Suppressor macrophage treated with lipopolysaccharide for 1 hour (primary cell): ENCODE data around the gene C13orf42.
A peak's percentile ranks its signal among the peaks of the same experiment; 100 is the strongest.
"Not testable (repeated sequence)": the region's sequence is repeated elsewhere in the genome, so short reads cannot be mapped to it uniquely, and the experiment has no call there.

ENCODE experiments used
- DNase-seq, 3 donors: peaks; one replicate each; pipeline ENCODE4 v3.0.0-alpha.2; 2020 to 2022

Gene C13orf42

DNA sequence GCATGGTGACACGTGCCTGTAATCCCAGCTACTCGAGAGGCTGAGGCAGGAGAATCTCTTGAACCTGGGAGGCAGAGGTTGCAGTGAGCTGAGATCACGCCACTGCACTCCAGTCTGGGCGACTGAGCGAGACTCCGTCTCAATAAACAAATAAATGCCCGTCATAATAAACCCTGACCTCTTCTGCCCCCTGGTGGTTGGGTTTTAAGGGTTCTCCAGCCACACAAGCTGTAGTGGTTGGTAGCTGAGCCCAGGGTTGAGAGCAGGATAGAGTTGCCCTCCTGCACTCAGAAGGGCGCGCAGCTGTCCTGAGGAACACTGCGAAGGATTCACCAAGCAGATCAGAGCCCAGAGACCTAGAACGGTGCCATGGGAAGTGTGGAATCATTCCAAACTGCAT, 9.8 kb upstream of the C13orf42 start:
- peak; percentile 46 to 81 (median 63) for DNase-seq

DNA sequence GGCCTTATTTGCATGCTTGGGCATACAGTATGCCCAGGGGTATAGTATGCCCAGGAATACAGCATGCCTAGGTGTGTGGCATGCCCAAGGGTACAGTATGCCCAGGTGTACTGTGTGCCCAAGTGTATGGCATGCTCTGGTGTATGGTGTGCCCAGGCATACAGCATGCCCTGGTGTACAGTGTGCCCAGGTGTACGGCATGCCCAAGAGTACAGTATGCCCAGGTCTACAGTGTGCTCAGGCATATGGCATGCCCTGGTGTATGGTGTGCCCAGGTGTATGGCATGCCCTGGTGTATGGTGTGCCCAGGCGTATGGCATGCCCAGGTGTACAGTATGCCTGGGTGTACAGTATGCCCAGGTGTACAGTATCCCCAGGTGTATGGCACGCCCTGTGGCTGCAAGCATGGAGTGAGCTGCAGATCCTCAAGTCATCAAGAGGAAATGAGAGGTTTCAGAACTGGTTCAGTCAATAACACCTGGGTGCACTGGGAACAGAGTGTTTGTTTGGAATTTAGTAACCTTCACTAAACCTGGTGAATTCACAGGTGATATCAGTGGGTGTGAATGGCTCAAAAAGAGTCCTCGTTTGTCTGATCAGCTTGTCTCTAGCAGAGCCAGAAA, 7.8 kb upstream of the C13orf42 start:
- no peak for DNase-seq

DNA sequence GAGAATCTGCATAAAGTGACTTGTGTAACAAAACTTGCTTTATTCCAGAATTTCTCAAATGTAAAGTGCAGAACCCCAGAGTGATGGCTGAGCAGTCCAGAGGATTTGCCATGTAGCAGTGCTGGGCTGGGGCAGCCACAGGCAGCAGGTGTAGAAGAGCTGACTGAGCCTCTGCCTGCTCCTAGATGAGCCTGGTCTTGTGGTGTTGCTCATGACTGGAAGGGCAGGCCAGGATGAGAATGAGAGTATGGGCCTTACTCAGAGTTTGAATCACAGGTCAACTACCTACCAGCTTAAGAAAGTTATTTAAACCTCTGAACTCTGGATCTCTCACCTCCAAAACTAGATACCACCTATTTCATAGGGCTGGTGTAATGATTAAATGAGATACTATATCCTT, 2.9 kb upstream of the C13orf42 start:
- no peak for DNase-seq

DNA sequence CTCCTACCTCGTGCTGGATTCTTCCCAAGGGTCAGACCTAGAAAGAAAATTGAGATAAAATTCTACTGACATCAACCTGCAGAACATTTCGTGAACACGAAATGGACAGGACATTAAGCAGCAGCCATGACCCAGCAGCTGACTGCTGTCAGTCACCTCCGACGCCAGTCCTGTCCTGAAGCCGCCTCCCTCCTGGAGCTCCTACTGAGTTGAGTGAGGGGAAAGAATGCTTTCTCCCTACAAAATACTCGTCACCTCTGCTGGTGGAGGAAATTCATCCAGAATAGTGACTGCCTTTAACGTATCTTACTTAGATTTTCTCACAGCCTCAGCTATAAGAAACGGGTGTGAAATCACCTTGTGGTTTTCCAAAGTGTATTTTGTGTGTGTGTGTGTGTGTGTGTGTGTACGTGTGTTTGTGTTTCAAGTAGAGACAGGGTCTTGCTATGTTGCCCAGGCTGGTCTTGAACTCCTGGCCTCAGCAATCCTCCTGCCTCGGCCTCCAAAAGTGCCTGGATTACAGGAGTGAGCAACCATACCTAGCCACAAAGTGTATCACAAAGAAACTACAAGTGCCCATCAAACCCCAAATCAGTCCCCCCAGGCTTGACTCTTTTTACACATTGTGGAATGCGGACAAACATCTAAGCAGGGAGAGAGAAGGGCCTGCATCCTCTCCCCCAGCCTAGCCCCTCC, 2.3 kb upstream of the C13orf42 start:
- DNase-seq: no peak

DNA sequence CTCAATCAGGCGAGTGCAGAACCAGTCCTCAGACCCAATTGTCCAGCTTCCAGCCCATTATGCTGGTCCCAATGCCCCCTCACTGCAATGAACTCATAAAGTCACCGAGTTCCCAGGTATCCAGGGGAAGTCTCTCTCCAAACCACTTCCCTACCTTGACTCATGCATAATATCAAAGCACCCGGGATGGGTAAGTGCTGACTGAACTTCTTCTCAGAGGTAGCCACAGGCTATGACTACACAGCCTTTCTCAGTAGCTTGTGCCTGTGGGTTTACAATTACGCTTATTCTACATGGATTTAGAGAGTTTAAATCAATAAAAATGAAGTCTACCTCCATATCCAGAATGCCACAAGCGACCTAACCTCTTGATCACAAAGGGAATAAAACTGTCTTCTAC, 1.7 kb upstream of the C13orf42 start:
- no peak for DNase-seq

DNA sequence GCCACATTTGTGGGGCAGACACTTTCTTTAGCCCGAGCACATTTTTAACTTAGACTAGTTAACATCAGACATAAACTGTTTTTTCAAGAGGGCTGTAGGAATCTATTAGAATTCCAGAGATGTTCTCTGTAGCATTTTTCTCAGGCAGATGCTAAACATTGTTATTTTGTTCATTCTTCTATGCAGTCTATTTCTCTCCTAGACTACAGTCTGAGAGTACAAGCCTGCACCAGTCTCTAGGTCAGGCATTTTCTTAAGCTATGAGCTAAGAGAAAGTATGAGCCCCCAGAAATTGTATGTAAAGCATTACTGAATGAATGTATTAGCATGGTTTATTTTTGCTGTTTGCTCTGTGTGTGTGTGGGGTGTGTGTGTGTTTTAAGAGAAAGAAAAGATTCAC, 923 bp upstream of the C13orf42 start:
- no peak for DNase-seq

DNA sequence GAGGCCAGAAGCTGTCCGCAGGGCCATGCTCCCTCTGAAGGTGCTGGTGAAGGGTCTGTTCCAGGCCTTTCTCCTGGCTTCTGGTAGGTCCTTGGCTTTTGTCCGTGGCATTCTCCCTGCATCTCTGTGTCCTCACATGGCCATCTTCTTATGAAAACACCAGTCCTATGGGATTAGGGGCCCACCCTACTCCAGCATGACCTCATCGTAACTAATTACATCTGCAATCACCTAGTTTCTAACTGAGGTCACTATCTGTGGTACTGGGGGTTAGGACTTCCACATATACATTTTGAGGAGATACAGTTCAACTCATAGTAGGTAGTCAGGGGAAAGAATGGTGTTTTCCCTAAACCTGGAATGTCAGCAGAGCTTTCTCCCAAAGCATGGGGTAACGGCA, 3.1 kb downstream of the C13orf42 start:
- no peak for DNase-seq

DNA sequence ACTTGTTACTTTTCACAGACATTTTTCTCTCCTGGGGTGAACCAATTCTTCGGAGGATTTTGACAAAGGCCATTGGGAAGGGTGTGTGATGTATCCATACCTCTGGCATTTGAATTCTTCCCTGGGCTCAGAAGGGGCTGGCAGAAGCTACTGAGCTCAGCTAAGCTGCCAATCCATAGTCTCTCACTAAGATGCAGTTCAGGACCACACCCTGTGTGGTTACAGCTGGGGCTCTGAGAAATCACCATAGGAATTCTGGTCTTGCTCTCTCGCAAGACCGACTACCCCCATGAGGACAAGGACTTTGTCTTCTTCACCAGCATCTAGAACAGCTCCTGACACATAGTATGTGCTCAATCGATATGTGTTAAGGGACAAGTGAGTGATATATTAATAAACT, 6.0 kb downstream of the C13orf42 start:
- DNase-seq: no peak

DNA sequence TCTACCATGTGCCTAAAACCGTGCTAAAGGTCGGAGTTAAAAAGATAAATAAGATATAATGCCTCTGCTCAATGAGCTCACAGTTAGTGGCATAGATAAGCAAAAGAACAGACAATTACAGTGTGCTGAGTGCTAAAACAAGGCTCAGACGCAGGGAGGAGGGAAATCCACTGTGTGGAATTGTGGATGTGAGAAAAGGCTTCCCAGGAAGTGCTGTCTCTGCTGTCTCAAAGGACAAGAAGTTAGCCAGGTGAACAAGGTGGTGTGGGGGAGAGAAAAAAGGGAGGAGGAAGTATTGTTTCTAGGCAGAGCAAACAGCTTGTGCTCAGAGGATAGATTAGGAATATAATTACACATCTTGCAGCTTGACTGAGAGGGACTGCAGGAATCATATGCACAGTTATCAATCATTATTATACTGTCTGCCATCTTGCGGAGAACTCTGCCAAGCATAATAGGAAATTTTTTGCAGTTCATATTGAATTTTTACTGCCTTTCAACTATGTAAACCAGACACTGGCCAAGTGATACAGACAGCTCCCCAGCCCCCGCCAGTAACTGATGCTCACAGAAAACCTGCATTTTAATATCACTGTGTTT, 9.3 kb downstream of the C13orf42 start:
- DNase-seq: no peak

DNA sequence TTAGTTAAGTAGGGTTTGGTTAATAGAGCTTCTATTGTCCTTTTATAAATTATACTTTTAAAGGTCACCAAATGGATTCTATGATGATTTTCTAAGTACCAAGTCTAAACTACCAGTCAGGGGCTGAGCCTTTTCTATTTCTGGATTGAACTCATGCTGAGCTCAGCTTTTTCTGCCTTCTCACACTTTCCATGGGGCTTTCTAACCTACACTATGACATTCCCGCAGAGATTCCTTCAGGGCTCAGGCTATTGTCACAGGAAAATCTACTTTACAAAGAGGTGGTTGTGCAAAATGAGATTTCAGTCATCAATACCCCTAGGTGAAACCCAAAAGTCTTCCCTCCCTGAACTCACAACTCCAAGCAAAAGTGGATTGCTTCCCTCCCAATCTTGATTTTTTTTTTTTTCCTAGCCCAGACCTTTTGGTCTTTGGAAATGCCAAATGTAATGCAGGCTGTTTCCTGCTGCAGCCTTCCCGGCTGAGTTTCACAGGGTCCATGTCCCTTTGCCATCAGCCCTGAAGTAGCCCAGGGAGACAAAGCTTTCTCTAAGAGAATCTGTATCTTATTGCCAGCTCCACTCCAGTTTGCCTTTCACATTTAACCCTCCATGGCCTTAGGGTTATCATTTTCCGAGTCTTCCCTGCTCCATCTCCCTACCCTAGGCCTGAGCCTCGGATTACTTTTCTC, 13.6 kb downstream of the C13orf42 start:
- DNase-seq: no peak

DNA sequence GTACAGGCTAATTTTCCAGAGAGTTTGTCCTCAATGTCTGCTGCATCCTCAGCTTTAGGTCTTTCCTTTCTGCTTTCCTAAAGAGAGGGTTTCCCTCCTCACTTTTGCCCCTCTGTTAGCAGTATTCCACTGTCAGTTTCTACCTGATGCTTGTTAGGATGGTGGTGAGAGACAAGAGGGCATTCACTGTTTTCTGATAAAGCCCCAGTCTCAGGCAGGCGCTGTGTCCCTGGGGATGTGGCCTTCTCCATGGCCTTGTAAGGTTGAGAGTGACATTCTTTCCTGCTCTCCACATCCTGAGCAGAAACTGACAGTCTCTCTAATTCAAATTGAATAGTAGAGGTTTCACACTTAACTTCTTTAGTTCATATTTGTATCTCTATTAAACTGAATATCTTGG, 14.9 kb downstream of the C13orf42 start:
- no peak for DNase-seq

DNA sequence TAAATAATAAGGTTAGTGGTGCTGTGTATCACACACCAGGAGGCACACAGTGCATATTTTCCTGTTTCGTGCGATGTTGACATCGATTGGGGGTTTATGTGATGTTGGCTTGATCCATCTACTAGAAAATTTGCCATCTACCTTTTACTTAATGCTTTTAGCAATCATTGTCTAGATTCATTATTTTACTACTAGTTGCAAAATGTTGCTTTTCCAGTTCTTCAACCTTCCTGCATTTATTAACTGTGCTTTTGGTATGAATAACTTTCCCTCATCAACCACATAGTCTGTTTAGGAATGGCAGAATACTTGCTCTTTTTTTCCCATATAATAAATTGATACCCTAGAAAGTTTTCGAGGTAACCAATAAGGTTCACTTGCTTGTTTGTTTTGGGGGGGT, 17.5 kb downstream of the C13orf42 start:
- DNase-seq: no peak

DNA sequence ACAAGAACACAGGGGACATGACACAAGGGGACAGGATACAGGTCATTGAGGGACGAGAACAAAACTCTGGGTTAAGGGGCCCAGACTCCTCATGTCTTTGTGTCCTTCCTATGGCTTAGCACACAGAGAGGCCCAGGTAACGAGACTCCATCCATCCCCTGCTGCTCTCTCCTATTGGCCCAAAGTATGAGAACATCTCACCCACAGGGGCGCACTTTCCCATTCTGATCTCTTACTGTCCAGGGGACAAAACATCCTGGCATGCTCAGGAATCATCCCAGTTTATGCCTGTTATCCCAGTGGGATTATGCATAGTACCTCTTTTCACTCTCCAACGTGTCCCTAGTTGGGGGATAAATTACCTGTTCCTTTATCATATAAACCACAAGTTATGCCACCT, 19.2 kb downstream of the C13orf42 start:
- DNase-seq: no peak

DNA sequence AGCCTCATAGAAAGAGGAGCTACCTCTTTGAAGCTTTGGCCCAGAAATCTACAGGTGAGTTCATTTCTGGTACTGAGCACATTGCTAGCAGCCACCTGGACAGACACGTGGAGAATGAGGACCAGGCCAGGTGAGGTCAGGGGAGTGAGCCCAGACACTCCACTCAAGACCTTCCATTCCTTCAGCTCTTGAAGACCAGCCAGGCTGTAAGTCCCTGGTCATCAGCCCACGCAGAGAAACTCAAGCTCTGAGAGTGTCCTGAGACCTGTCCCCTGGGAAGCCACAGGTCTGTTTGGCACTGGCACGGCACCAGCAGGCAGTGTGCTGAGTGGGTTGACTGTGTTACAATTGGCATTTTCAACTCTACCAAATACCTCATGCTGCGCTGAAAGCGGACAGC, 27.4 kb downstream of the C13orf42 start:
- no peak for DNase-seq

DNA sequence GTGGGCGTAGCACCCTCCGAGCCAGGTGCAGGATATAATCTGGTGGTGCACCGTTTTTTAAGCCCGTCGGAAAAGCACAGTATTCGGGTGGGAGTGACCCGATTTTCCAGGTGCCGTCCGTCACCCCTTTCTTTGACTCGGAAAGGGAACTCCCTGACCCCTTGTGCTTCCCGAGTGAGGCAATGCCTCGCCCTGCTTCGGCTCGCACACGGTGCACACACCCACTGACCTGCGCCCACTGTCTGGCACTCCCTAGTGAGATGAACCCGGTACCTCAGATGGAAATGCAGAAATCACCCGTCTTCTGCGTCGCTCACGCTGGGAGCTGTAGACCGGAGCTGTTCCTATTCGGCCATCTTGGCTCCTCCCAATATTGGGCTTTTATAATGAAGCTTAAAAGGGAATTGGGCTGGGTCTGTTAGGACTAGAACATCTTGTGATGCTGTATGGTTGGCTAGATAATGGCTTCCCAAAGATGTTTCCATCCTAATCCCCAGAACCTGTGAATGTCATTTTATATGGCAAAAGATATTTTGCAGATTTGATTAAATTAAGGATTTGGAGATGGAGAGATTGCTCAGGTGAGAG, 30.5 kb downstream of the C13orf42 start:
- DNase-seq: not testable (repeated sequence)

DNA sequence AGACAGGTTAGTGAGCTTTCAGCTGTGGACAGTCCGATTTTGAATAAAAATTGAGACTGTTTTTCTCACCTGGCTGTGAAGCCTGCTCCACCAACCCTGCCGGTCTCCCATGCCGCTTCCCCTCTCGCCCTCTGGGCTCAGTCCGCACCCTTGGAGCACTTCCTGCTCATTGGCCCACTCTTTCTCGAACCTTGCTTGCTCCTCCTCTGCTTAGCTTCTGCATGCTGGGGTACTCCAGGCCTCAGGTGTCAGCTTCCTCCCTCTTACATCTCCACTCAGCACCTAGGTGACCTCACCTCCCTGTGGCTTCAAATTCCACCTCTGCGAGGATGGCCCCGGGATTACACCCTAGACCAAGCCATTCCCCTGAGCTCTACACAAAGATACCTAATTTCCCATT, 39.6 kb downstream of the C13orf42 start:
- no peak for DNase-seq

DNA sequence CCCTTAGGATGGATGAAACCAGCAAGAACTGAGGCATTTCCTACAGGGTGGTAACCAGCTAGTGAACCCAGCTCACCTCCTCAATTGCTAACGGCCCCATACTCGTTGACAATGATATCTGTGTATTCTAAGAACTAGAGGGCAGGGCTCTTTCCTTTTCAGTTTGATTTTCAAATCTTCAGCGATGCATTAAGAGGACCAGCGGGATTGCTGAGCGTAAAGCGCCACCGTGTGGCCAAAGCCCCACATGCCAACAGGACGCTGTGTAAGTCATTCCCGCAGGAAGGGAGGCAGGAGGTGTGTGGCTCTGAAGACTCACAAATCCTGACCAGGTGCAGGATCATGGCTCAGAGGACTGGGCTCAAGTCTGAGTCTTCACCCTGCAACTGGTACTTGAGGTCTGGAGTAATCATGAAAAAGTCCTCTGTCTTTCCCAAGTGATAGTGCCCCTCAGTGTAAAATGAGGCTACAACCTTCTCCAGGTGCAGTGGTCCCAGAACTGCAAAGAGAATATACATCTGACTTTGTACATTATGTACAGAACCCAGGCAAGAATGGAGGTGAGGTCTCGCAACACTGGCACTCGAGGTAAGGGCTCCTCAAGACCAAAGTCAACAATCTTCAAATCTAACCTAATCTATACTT, 40.9 kb downstream of the C13orf42 start:
- peak; percentile 88 to 92 (median 91) for DNase-seq

DNA sequence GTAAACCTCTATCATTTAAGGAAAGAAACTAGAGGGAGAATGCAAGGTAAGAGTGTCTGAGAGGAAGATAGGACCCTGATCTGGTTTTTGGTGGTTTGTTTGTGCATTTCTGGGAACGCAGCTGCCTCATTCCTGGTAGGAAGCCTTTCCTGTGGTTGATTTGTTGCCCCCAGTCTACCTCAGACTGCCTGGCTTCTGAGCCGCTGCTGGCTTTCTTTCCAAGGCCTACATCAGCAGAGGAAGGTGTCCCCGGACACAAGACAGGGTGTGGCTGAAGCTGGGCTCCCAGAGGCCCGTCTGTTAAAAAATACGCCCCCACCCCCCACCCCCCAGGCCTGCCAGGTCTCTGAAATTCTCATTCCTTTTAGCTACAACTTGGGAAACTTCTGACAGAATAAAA, 42.6 kb downstream of the C13orf42 start:
- DNase-seq: no peak

DNA sequence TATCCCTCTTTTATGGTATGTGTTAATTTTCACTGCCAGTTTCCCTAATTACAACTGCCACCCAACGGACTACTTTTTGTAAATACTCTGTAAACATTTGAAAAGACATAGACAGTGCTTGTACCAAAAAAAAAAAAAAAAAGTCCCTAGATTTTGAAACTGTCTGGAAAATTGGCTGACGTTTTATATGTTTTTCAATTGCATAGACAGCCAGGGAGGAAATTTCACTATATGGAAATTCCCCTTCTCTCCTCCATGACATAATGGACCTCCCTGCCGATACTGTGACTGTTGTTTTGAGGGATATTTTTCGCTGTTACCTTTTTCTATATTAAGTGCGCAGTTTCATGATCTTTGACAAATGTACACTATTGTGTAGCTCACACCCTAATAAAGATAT, 43.4 kb downstream of the C13orf42 start:
- peak; percentile 66 to 88 (median 82) for DNase-seq

DNA sequence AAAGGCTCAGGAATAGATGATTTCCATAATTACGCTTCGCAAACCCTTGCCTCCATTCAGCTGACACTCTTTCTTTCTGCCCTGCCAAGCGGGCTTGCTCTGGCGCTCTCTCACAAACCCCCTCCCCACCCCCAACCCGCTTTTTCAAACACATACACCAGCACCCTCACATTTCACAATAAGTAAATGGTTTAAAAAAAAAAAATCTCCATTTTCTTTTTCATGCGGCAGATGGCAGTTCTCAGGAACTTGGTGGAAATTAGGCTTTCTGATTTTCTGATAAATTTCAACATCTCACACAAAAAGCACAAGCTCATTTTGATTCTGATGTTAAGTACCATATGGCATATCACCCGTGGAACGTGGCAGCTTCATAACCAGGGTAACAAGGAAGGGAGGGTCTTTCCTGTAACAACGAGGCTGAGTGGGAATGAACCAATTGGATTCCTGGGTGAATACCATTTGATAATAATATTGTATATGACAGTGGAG, 43.8 kb downstream of the C13orf42 start:
- DNase-seq: no peak

DNA sequence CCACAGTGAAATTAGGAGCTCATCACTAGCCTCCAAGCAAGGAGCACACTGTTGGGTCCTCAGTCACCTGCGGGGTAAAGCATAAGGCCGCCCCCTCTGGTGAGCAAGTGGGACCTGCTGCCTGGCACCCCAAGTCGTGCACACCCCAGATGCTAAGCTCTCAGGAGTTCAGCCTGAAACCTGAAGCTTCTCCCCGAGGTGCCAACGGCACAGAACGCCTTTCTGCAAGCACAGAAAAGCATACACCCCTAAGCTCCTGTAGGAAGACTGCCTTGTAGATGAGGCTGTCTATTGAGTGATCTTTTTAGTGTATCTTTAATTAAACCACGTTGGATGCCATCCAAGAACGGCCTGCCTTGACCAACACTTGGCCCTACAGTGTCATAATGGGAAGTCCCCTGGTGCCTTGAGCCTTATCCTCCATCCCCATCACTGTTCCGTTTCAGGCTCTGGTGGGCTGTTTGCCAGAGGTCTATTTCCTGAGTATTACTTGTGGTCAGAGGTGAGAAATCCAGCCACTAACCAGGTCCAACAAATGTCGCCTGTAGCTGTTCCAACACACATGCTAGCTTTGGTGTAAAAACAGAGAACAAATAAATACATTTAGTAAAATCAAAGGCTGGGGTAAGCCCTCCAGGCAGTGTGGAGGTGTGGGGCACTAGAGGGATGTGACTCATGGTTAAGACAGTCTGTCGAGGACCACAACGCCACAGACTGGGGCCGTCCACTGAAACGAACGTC, 44.8 kb downstream of the C13orf42 start:
- DNase-seq: peak; percentile 67 to 72 (median 68)
